ENCODE data around the gene GNE.
"Not testable (repeated sequence)": the region's sequence is repeated elsewhere in the genome, so short reads cannot be mapped to it uniquely, and the experiment has no call there.

The GNE gene

DNA sequence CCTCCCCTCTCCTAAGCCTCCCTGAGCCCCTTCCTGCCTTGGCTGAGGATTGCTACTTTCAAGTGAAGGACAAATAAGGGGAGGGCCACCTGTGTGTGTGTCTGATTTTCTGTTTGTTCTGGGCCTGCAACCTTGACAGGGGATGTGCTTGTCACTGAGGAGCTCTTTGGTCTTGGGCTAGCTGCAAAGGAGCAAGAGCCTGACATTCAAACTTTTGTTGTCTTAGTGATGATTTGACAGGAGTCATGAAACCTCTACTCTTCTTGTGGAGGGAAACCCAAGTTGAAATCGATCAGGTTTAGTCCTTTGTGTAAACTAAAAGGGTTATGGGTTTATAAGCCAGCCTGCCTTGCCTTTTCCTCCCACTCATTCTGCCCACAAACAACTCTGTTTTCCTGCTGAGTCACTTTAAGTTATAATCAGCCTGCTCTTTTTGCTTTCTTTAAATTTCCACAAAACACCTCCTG is 50.7 kb downstream of the GNE start:
- DNase-seq (ENCODE audit: low read depth), result no peak

DNA sequence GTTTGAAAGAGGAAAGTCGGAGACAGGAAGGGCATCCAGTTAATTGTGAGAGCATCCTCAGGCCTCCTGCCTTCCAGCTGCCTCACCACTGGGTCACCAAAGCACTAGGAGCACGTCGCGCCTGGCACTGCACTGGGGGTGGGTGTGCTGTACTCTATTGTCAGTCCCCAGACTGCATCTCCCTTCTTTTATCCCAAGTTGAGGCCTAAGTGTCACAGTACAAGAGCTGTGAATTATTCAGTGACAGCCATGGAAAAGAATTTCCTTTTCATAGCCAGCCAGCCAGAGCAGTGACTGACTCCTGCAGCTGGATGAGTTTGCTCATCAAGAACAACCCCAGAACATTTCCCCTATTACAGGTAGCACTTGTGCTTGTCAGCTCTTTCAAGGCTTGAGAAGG is 51.2 kb downstream of the GNE start:
- DNase-seq (ENCODE audit: low read depth), result no peak

DNA sequence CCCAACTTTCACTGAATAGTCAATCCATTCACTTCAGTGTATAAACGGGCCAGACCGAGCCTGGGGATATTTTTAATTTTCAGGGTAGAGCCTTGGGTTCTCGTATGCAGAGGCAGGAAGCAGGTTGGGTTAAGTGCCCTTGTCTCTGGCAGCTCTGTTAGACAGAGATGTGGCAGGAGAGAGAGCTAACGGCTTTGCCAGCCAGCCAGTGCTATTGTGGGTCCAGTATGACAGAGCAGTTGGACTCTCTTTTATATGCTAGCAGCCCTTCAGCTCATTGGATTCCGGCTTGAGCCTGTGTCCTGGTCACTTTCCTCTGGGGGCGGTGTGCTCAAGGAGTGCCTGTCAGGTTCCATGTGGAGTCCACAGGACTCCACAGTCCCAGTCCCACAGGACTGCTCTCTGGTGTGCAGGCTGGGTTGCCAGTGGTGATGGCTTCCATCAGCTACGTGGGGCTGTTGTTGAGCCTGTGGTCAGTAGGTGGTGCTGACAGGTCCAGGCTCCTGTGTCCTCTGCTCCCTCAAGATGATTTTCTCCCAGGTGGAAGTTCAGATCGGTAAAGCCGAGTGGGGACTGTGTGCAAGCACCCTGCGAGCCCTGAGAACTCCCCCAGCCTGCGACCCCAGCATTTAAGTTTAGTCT is 53.2 kb downstream of the GNE start:
- no peak for DNase-seq (ENCODE audit: low read depth)

DNA sequence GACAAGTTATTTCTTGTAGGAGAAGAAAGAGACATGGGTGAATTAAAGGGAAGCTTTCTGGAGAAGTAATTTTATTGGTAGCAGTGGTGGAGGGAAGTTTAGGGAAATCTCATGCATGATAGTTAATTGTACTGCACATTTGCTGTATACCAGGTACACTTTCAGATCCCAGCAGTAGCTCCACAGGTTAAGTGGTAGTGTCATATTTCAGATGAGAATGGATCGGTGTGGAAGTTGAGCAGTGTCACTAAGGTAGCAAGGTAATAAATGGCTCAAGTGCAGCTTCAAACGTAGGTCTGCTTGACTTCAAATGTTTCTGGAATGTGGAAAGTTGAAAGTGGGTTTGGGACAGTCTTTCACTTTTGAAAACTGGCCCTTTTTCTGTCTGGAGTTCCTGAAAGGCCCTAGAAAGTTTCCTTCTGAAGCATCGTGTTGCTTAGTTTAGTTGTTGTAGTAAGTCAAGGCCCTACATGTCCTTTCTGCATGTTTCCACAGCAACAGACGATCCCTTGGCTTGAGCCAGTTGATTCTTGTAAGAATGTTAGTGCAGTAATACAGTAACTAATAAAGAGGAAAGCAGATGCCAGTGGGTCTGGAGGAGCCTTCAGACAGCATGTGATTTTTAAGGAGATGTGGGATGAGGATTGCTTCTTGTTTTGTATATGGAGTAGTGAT is 63.8 kb downstream of the GNE start:
- DNase-seq (ENCODE audit: low read depth), result no peak

DNA sequence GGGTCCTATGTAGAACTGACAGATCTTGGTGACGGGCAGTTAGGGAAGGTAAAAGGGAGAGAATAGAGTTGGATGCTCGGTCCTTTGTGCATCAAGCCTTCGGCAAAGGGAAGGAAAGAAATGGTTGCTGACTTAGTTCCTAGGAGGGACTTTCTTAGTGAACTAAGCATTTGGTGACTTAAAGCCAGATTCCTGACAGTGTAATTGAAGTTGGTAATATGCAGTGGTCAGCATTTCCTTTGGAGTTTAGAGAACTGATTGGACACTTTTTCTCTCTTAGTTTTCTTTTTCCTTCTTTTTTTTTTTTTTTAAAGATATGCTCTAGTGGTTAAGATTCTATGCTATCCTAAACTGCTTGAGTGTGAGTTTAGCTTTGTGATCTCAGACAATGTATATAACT is 65.2 kb downstream of the GNE start:
- no peak for DNase-seq (ENCODE audit: low read depth)

DNA sequence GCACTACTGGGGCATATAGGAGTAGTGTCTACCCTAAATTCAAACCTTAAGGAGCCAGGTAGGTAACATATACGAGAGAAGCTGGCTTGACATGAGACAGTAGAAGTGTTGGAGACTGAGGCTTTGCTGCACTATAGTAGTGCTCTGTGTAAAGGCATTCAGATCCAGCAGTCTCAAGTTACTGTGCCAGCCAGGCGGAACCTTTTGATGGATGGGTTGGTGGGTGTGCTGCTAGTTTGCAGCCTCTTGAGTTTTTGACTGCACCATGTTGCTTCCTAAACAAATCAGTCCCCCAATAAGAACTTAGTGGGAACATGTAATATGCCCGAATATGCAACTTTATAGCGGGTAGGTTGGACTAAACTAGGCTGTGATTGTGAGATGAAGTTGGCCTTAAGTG is 66.1 kb downstream of the GNE start:
- no peak for DNase-seq (ENCODE audit: low read depth)

DNA sequence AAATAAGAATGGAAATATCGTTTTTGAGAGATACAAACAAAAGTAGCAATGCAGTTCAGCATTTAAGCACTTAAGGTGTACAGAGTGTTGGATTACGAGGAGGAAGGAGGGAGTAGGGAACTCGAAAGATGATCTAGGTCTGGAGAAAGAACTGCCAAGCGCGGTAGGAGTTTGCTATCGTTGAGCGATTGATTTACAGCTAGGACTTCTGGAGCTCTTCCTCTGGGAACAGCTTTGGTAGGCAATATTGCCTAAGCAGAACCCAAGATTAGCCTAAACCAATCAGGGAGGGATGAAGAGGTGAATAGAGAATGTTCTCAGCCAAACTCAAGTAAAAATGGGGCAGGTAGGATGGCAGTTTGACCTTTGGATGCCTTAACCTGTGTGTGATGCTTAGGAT is 66.6 kb downstream of the GNE start:
- DNase-seq (ENCODE audit: low read depth), result no peak

DNA sequence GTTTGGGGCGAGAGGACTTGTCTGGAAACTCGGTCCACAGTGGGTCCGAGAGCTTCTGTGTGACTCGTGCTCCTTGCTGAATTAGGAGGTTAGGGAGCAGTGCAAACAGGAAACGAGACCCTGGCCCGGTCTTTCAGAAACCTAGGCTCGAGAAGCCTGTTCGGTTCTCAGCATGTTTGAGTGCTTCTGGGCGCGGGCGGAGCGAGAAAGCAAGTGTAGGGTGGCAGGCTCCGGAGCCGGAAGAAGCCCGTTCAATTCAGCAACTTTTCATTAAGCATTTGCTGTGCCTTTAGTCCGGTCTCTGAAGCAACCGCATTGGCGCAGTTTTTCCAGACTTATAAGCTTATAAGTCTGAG is 67.0 kb downstream of the GNE start:
- DNase-seq (ENCODE audit: low read depth), result peak; percentile 32

DNA sequence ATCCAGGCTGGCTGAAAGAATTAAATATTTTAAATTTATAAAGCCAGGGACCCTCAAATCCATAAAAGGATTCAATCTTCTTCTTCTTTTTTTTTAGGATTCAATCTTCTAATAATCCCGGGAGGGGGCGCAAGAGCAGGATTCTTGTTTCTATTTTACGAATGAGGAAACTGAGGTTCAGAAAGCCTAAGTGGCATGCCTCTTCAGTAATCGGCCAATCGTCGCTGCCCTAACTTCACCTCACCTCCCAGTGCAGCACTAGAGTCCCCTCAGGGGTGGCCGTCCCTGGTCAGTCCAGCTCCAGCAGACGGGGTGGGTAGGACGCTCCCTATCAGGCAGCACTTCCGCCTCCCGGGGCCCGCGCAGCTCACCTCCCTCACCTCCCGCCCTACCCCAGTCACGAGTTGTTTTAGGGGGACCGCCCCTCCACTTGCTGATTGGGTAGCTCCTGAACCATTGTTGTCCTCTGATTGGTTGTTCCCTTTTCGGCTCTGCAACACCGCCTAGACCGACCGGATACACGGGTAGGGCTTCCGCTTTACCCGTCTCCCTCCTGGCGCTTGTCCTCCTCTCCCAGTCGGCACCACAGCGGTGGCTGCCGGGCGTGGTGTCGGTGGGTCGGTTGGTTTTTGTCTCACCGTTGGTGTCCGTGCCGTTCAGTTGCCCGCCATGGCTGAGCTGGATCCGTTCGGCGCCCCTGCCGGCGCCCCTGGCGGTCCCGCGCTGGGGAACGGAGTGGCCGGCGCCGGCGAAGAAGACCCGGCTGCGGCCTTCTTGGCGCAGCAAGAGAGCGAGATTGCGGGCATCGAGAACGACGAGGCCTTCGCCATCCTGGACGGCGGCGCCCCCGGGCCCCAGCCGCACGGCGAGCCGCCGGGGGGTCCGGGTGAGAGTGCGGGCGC is 67.6 kb downstream of the GNE start, which contains the start of gene CLTA:
CLTA (plus strand) TSS at position 534 of the 902 bp plus-strand sequence; CDS start at position 670, 136 bp downstream.
- peak; percentile 93 for DNase-seq (ENCODE audit: low read depth)

DNA sequence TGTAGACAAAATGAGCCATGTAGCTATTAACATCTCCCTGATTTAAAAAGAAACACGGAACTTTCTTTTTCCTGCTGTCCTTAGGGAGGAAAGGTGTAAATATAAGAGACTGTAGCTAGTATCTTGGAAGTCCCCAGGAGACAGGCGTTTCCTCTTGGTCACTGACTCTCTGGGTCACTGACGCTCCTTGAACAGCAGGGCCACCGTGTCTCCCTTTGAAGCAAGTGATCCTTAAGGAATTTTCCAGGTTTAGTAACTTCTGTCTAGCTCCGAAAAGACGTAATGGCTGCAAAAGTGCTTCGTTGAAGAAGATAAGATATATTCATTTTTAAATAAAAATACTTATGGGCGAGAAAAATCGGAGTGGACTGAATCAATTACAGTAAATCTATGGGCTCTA is 68.3 kb downstream of the GNE start:
- DNase-seq (ENCODE audit: low read depth), result no peak

DNA sequence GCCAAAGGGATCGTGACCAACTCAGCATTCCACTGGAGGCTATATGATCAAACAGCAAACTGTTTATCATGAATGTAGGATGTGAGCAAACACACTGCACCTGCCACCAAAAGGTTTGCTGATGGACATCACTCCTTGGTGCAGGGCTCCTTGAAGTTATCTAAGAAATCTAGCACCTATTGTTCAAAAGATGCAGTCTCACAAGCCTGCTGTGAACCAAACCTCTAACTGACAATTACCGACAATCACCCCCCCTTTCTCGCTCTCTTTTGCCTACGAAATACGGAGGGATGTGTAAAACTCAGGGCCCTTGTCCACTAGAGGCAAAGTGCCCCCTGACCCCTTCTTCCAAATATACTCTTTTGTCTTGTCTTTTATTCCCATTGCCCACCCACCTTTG is 70.0 kb downstream of the GNE start:
- no peak for DNase-seq (ENCODE audit: low read depth)

DNA sequence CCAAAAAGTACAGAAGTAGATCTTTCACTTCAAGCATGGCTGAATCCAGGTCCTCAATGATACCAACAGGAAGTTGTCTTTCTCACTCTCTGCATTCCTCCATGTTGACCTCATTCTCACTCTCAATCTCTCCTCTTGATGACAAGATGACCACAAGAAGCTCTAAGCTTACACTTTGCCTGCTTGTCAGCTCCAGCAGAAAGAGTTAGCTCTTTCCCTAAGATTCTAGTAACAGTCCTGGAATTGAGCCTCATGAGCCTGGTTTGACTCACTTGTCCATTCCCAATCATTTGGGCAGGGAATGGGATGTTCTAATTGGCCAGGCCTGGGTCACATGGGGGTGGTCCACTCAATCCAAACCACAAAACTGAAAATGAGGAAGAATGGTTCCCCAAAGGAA is 70.8 kb downstream of the GNE start:
- DNase-seq (ENCODE audit: low read depth), result no peak

DNA sequence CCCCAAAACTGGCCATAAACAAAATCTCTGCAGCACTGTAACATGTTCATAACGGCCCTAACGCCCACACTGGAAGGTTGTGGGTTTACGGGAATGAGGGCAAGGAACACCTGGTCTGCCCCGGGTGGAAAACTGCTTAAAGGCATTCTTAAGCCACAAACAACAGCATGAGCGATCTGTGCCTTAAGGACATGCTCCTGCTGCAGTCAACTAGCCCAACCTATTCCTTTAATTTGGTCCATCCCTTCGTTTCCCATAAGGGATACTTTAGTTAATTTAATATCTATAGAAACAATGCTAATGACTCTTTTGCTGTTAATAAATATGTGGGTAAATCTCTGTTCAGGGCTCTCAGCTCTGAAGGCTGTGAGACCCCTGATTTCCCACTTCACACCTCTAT is 78.0 kb downstream of the GNE start:
- not testable (repeated sequence) for DNase-seq (ENCODE audit: low read depth)

DNA sequence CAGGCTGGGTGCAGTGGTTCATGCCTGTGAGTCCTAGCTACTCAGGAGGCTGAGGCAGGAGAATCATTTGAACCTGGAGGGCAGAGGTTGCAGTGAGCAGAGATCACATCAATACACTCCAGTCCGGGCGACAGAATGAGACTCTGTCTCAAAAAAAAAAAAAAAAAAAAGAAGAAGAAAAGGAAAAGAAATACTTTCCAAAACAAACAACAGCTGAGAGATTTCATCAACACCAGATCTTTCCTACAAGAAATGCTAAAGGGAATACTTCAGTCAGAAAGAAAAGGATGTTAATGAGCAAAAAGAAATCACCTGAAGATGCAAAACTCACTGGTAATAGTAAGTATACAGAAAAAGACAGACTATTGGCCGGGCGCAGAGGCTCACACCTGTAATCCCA is 80.7 kb downstream of the GNE start:
- DNase-seq (ENCODE audit: low read depth), result no peak

DNA sequence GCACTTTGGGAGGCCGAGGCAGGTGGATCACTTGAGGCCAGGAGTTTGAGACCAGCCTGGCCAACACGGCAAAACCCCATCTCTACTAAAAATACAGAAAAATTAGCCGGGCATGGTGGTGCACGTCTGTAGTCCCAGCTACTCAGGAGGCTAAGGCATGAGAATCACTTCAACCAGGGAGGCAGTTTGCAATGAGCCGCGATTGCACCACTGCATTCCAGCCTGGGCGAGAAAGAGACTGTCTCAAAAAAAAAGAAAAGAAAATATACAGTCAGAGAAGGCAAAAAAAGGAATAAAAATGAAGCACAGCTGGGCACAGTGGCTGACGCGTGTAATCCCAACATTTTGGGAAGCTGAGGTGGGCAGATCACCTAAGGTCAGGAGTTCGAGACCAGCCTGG is 81.8 kb downstream of the GNE start:
- DNase-seq (ENCODE audit: low read depth), result not testable (repeated sequence)

DNA sequence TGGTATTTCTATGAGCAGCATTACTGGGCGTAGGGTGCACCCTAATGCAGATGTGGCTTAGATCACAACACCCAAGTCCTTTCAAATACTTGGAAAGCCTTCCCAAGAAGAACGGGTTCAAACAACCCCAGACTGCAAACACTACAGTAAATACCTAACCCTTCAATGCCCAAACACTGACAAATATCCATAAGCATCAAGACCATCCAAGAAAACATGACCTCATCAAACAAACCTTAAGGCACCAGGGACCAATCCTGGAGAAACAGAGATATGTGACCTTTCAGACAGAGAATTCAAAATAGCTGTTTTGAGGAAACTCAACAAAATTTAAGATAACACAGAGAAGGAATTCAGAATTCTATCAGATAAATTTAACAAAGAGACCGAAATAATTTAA is 83.0 kb downstream of the GNE start:
- DNase-seq (ENCODE audit: low read depth), result not testable (repeated sequence)

DNA sequence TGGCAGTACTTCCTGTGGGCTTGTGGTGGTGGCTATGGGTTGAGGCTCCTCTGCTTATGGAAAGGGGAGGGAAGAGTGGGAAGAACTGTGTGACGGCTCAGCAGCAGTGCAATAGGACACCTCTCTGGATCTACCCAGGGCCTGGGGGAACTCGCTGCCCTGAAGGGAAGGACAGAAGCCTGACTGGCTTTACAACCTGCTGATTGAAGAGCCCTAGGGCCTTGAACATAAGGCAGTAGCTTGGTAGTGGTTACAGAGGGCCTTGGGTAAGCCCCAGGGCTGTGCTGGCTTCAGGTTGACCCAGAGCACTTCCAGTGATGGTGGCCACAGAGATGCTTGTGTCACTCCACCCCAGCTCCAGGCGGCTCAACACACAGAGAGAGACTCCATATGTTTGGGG is 83.5 kb downstream of the GNE start:
- DNase-seq (ENCODE audit: low read depth), result no peak

DNA sequence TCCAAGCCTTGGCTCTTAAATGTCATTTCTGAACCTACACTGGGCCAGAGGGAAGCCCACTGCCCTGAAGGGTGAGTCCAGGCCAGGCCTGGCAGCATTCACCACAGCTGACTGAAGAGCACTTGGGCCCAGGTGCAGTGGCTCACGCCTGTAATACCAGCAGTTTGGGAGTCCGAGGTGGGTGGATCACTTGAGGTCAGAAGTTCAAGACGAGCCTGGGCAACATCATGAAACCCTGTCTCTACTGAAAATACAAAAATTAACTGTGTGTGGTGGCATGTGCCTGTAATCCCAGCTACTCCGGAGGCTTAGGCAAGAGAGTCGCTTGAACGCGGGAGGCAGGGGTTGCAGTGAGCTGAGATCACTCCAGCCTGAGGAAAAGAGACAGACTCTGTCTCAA is 84.0 kb downstream of the GNE start:
- no peak for DNase-seq (ENCODE audit: low read depth)

DNA sequence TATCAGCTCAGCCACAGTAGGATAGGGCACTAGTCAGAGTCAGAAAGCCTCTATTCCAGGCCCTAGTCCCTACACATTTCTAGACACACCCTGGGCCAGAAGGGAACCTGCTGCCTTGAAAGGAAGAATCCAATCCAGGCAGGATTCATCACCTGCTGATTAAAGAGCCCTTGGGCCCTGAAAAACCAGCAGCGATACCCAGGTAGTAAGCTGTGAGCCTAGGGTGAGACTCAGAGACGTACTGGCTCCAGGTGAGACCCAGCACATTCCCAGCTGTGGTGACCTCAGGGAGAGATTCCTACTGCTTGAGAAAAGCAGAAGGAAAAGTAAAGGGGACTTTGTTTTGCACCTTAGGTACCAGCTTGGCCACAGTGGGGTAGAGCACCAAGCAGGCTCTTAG is 84.4 kb downstream of the GNE start:
- no peak for DNase-seq (ENCODE audit: low read depth)

DNA sequence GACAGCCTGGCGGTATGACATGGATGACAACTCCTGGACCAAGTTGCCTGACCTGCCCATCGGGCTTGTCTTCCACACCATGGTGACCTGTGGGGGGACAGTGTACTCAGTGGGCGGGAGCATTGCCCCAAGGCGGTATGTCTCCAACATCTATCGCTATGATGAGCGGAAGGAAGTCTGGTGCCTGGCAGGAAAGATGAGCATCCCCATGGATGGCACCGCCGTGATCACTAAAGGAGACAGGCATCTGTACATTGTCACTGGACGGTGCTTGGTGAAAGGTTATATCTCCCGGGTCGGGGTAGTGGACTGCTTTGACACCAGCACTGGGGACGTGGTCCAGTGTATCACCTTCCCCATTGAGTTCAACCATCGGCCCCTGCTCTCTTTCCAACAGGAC is 87.7 kb downstream of the GNE start:
- DNase-seq (ENCODE audit: low read depth), result no peak

DNA sequence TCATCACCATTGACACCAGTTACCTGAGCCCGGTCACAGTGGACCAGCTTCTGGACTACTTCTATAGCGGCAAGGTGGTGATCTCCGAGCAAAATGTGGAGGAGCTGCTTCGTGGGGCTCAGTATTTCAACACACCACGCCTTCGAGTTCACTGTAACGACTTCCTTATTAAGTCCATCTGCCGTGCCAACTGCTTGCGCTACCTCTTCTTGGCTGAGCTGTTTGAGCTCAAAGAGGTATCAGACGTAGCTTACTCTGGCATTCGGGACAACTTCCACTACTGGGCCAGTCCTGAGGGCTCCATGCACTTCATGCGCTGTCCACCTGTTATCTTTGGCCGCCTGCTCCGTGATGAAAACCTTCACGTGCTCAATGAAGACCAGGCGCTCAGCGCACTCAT is 88.5 kb downstream of the GNE start:
- no peak for DNase-seq (ENCODE audit: low read depth)

DNA sequence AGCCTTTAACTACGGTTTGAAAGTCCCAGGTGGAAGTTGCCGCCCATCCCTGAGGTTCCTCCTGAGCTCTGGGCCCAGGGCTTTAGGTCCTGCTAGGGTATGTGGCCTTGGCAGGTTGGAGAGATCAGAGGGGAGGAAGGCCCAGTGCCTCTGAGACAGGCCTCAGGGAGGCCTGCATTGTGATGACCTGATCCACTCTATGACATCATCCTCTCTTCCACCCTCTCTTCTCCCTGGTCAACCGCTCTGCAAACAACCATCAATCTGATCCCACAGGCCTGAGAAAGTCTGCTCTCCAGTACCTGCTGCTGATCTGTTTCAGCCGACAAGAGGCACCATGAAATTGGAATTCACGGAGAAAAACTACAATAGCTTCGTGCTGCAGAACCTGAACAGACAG is 89.1 kb downstream of the GNE start, which contains the start of gene CCIN:
CCIN (plus strand) TSS at position 223 of the 400 bp plus-strand sequence; CDS start at position 338, 115 bp downstream.
- DNase-seq (ENCODE audit: low read depth), result no peak

All from T-helper 22 cell (primary cell).